ENCODE measurements around the gene CD40. TPM values are rescaled to one million over a fixed set of nuclear protein-coding genes. Genes with fewer than 3 reads are reported as not detected.
A peak's percentile ranks its signal among the peaks of the same experiment; 100 is the strongest.

CD40 gene
- polyA plus RNA-seq (2013, experiment 1 of 2), result 33.4 TPM
- 21.7 TPM for polyA plus RNA-seq (2013, experiment 2 of 2)

- Histone ChIP-seq H3K4me3 (ENCODE audit: extremely low read depth, insufficient read depth, low read length, poor library complexity, severe bottlenecking) (peak within 1 kb of the TSS; percentile 35), H3K27ac (ENCODE audit: low read depth, low read length, severe bottlenecking) (no peak within 1 kb of the TSS), H3K4me1 (ENCODE audit: control insufficient read depth, insufficient read depth, low read length, poor library complexity, severe bottlenecking) (peaks cover 16% of the 10 kb centered on the region), H3K9me3 (ENCODE audit: control insufficient read depth, low read length) (no peaks in the 10 kb centered on the region), H3K36me3 (ENCODE audit: control insufficient read depth, insufficient read depth, low read length) (no peaks in the 10 kb centered on the region)
- 43 to 50% methylated on average over 17 to 36 of the region's 40 CpGs for WGBS, 2 experiments (ENCODE audit: insufficient coverage in 2 of 2)
These were observed at the start of gene CD40 for GRCh38 chr20:46117704-46118467. Gene CD40 (plus strand): TSS chr20:46118314. CDS start chr20:46118344, 30 bp downstream.

DNA sequence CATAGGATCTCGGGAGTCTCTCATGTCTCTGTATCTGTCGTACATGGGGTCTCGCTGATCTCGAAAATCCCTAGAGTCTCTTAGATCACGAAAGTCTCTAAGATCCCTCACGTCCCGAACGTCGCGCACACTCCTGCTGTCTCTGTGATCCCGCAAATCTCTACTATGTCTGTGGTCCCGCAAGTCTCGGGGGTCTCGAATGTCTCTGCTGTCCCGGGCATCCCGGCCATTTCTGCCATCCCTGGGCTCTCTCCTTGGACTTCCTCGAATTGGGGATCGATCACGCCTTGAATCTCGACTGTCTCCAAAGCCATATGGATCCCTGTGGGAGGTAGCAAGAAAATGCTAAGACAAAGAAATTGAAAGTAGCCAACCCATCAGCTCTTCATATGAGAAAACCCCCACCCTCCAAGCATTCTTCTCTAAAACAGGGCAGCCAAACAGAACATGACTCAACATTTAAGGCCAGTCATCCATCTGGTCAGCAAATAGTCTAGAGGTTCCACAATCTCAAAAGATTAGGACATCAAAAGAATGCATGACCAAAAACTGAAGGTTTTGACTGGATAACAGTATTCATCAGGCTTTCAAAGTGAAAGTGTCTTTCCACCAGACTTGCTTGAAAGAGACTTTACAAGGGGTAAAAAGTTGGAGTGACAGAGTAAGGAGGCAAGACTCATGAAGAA is 47.8 kb upstream of the CD40 start:
- Histone ChIP-seq H3K27ac (ENCODE audit: low read depth, low read length, severe bottlenecking) (peak overlapping the region; percentile 1), H3K4me1 (ENCODE audit: control insufficient read depth, insufficient read depth, low read length, poor library complexity, severe bottlenecking) (peaks cover 17% of the 10 kb centered on the region), H3K36me3 (ENCODE audit: control insufficient read depth, insufficient read depth, low read length) (peaks cover 73% of the 10 kb centered on the region), H3K4me3 (ENCODE audit: extremely low read depth, insufficient read depth, low read length, poor library complexity, severe bottlenecking) (no peak overlapping the region), H3K9me3 (ENCODE audit: control insufficient read depth, low read length) (no peaks in the 10 kb centered on the region)
- WGBS, 2 experiments (ENCODE audit: insufficient coverage in 2 of 2), result 96 to 97% methylated on average over 15 to 20 of the region's 20 CpGs

DNA sequence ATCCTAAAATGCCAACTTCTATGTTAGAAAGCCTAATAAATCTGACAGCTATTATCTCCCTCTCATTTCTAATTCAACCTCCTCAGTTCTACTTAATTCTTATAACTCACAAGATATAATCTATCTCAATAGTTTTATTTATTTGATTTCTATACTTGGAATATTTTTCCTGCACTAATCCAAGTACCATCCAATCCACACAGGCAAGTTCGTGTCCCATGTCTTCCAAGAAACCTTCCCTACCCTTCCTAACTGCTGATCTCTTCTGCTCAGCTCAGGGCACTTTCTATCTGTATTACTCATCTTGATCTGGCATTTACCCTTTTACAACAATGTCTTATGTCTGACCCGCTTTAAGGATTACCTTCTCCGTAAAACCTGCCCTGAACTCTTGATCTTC is 46.5 kb upstream of the CD40 start:
- no peaks in the 10 kb centered on the region for H3K9me3 ChIP-seq (ENCODE audit: control insufficient read depth, low read length)
- H3K4me3 ChIP-seq (ENCODE audit: extremely low read depth, insufficient read depth, low read length, poor library complexity, severe bottlenecking), result no peak overlapping the region
- peaks cover 70% of the 10 kb centered on the region for H3K36me3 ChIP-seq (ENCODE audit: control insufficient read depth, insufficient read depth, low read length)
- H3K27ac ChIP-seq (ENCODE audit: low read depth, low read length, severe bottlenecking), result no peak overlapping the region
- WGBS, 2 experiments (ENCODE audit: insufficient coverage in 2 of 2), result 91 to 92% methylated on average over 3 of the region's 3 CpGs
- H3K4me1 ChIP-seq (ENCODE audit: control insufficient read depth, insufficient read depth, low read length, poor library complexity, severe bottlenecking), result peaks cover 17% of the 10 kb centered on the region

DNA sequence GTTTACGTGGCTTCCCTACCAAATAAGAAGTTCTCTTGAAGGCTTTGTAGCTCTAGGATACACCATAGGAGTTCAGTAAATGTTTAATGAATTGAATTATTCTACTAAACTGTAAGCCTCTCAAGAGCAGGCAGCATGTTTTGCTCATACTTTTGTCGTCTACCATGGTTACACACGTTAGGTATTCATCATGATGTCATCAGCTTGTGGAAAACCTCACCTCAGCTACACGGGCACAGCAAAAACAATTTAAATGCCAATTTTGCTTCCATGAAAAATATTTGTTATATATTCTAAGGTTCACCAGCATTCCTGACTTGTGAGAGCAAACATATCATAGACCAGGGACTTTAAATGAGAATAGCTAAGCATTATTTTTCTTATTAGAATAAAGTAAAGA is 45.1 kb upstream of the CD40 start:
- Histone ChIP-seq H3K27ac (ENCODE audit: low read depth, low read length, severe bottlenecking) (no peak overlapping the region), H3K4me3 (ENCODE audit: extremely low read depth, insufficient read depth, low read length, poor library complexity, severe bottlenecking) (no peak overlapping the region), H3K9me3 (ENCODE audit: control insufficient read depth, low read length) (no peaks in the 10 kb centered on the region), H3K4me1 (ENCODE audit: control insufficient read depth, insufficient read depth, low read length, poor library complexity, severe bottlenecking) (peaks cover 17% of the 10 kb centered on the region), H3K36me3 (ENCODE audit: control insufficient read depth, insufficient read depth, low read length) (peaks cover 69% of the 10 kb centered on the region)
- 92 to 100% methylated on average over 2 of the region's 4 CpGs for WGBS, 2 experiments (ENCODE audit: insufficient coverage in 2 of 2)

DNA sequence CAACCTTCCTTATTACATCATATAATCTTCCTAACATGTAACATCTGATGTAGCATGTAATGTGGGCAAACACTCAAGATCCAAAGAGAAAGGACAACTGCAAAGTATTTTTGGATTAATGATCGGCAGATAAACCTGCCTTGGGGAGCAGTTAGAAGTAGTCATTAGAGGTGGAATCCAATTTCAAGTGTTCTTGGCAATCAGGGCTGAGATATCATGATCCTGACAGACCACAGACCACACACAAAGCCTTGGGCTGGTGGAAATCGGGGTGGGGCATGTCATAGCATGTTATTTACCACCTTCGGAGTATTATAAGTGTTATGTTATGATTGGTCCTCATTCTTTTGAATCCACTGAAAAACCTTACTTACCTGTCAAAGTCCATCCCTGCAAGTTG is 44.7 kb upstream of the CD40 start:
- Histone ChIP-seq H3K4me1 (ENCODE audit: control insufficient read depth, insufficient read depth, low read length, poor library complexity, severe bottlenecking) (peaks cover 17% of the 10 kb centered on the region), H3K4me3 (ENCODE audit: extremely low read depth, insufficient read depth, low read length, poor library complexity, severe bottlenecking) (no peak overlapping the region), H3K9me3 (ENCODE audit: control insufficient read depth, low read length) (no peaks in the 10 kb centered on the region), H3K27ac (ENCODE audit: low read depth, low read length, severe bottlenecking) (no peak overlapping the region), H3K36me3 (ENCODE audit: control insufficient read depth, insufficient read depth, low read length) (peaks cover 69% of the 10 kb centered on the region)
- 80 to 100% methylated on average over 1 of the region's 3 CpGs for WGBS, 2 experiments (ENCODE audit: insufficient coverage in 2 of 2)

DNA sequence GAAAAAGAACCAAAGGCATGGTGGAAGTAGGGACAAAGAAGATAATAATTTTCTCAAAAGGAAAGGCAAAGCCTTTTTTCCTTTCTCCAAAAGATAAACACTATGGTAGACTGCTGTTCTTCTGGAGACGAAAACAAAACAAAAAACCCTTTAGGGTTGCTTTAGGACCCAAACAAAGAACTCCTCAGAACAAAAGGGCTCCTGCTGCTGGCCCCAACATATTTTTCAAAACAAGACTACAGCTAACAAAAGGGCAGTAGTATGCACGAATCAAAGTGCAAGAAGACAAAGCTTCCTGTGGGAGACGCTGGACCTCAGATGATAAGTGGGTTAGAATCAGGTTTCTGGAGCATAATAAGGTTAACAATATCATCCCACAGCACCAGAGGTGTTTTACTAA is 44.1 kb upstream of the CD40 start:
- peaks cover 17% of the 10 kb centered on the region for H3K4me1 ChIP-seq (ENCODE audit: control insufficient read depth, insufficient read depth, low read length, poor library complexity, severe bottlenecking)
- WGBS, 2 experiments (ENCODE audit: insufficient coverage in 2 of 2), result no CpG with 5 or more reads among the region's 3 CpGs
- H3K4me3 ChIP-seq (ENCODE audit: extremely low read depth, insufficient read depth, low read length, poor library complexity, severe bottlenecking), result no peak overlapping the region
- H3K27ac ChIP-seq (ENCODE audit: low read depth, low read length, severe bottlenecking), result no peak overlapping the region
- no peaks in the 10 kb centered on the region for H3K9me3 ChIP-seq (ENCODE audit: control insufficient read depth, low read length)
- H3K36me3 ChIP-seq (ENCODE audit: control insufficient read depth, insufficient read depth, low read length), result peaks cover 70% of the 10 kb centered on the region

DNA sequence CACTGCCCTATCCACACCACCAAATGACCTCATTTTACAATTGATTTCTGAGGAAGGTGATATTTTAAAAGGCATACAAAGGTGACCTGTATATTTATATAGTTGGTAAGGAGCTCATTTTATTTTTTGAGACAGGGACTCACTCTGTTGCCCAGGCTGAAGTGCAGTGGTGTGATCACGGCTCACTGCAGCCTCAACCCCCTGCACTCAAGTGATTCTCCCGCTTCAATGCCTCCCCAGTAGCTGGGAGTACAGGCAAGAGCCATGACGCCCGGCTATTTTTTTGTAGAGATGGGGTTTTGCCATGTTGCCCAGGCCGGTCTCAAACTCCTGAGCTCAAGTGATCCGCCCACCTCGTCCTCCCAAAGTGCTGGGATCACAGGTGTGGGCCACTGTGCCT is 41.3 kb upstream of the CD40 start:
- H3K9me3 ChIP-seq (ENCODE audit: control insufficient read depth, low read length), result no peaks in the 10 kb centered on the region
- no peak overlapping the region for H3K4me3 ChIP-seq (ENCODE audit: extremely low read depth, insufficient read depth, low read length, poor library complexity, severe bottlenecking)
- WGBS, 2 experiments (ENCODE audit: insufficient coverage in 2 of 2), result 84 to 95% methylated on average over 3 to 7 of the region's 7 CpGs
- H3K4me1 ChIP-seq (ENCODE audit: control insufficient read depth, insufficient read depth, low read length, poor library complexity, severe bottlenecking), result peaks cover 9% of the 10 kb centered on the region
- H3K36me3 ChIP-seq (ENCODE audit: control insufficient read depth, insufficient read depth, low read length), result peaks cover 63% of the 10 kb centered on the region
- no peak overlapping the region for H3K27ac ChIP-seq (ENCODE audit: low read depth, low read length, severe bottlenecking)

- H3K27ac ChIP-seq (ENCODE audit: low read depth, low read length, severe bottlenecking), result no peak overlapping the region
- no peak overlapping the region for H3K4me3 ChIP-seq (ENCODE audit: extremely low read depth, insufficient read depth, low read length, poor library complexity, severe bottlenecking)
- peaks cover 9% of the 10 kb centered on the region for H3K4me1 ChIP-seq (ENCODE audit: control insufficient read depth, insufficient read depth, low read length, poor library complexity, severe bottlenecking)
- H3K9me3 ChIP-seq (ENCODE audit: control insufficient read depth, low read length), result no peaks in the 10 kb centered on the region
- 93 to 94% methylated on average over 5 to 6 of the region's 8 CpGs for WGBS, 2 experiments (ENCODE audit: insufficient coverage in 2 of 2)
- peaks cover 62% of the 10 kb centered on the region for H3K36me3 ChIP-seq (ENCODE audit: control insufficient read depth, insufficient read depth, low read length)
These were observed 40.3 kb upstream of the CD40 start for GRCh38 chr20:46077642-46078305.

- no peak overlapping the region for H3K27ac ChIP-seq (ENCODE audit: low read depth, low read length, severe bottlenecking)
- peaks cover 5% of the 10 kb centered on the region for H3K4me1 ChIP-seq (ENCODE audit: control insufficient read depth, insufficient read depth, low read length, poor library complexity, severe bottlenecking)
- H3K4me3 ChIP-seq (ENCODE audit: extremely low read depth, insufficient read depth, low read length, poor library complexity, severe bottlenecking), result no peak overlapping the region
- H3K36me3 ChIP-seq (ENCODE audit: control insufficient read depth, insufficient read depth, low read length), result peaks cover 53% of the 10 kb centered on the region
- WGBS, 2 experiments (ENCODE audit: insufficient coverage in 2 of 2), result 90 to 97% methylated on average over 6 of the region's 7 CpGs
- no peaks in the 10 kb centered on the region for H3K9me3 ChIP-seq (ENCODE audit: control insufficient read depth, low read length)
These were observed 39.2 kb upstream of the CD40 start for GRCh38 chr20:46078954-46079353.

DNA sequence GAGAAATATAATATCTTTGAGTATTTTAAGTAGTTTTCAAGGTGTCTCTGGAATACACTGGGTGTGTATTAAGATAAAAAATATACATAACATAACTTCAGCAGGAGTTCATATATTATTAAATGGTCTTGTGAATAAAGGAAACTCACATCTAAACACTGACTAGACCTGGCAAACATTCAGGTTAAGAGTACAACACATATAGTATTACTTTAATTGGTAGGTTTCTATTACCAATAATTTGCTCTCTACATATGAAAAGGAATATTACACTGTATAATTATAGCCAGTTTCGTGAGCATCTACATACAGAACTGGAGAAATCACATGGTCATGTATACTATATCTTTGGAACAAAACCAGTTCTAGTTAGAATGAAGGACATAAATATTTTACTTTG is 37.0 kb upstream of the CD40 start:
- H3K4me3 ChIP-seq (ENCODE audit: extremely low read depth, insufficient read depth, low read length, poor library complexity, severe bottlenecking), result no peak overlapping the region
- WGBS, 2 experiments (ENCODE audit: insufficient coverage in 2 of 2), result no CpG with 5 or more reads among the region's 1 CpG

More for the DNA sequence above, 37.0 kb upstream of the CD40 start:
- Histone ChIP-seq H3K36me3 (ENCODE audit: control insufficient read depth, insufficient read depth, low read length) (peaks cover 32% of the 10 kb centered on the region), H3K4me1 (ENCODE audit: control insufficient read depth, insufficient read depth, low read length, poor library complexity, severe bottlenecking) (peaks cover 6% of the 10 kb centered on the region), H3K27ac (ENCODE audit: low read depth, low read length, severe bottlenecking) (no peak overlapping the region), H3K9me3 (ENCODE audit: control insufficient read depth, low read length) (no peaks in the 10 kb centered on the region)

All from mesodermal cell (in vitro differentiated cells).